ENCODE data around the gene WSB1. TPM values are rescaled to one million over a fixed set of nuclear protein-coding genes. Genes with fewer than 3 reads are reported as not detected.

Gene WSB1
- total and polyA plus RNA-seq, 2 of the 8 experiments (the other 6 are each of a cell fraction or from before 2014, with no cell fraction given) = 113 to 140 TPM

DNA sequence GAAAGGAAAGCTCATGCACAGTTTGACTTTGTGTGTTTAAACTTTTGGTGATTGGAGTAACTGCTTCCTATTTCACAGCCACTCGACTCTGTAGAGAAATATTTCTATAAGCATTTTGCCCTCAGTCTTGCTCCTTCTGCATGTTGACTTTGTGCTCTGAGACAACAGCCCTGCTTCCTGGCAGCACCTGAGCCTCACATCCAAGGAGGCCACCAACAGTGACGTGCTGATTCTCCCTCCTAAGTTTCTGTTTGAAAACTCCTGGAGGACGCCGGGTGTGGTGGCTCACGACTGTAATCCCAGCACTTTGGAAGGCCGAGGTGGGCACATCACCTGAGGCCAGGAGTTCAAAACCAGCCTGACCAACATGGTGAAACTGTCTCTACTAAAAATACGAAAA is 23.9 kb upstream of the WSB1 start:
- Histone ChIP-seq H4K91ac (replicated peaks; ENCODE audit: insufficient read length, low read length) (no peak overlapping the region), H3K4me1 (replicated peaks in 1 of 4; ENCODE audit: control insufficient read depth in 3 of 4, insufficient read depth in 4 of 4, low read length in 3 of 4) (no peaks in the 10 kb centered on the region), H3K23me2 (ENCODE audit: low read depth, low read length) (no peaks in the 10 kb centered on the region), H3K23ac (ENCODE audit: insufficient read length) (no peak overlapping the region), H3K4me2 (ENCODE audit: insufficient read depth in 1 of 2, low read depth in 2 of 2, low read length in 2 of 2) (no peak overlapping the region), H2BK120ac (replicated peaks; ENCODE audit: low read depth, low read length) (no peak overlapping the region), H3K56ac (replicated peaks; ENCODE audit: insufficient read length, low read depth, low read length) (no peak overlapping the region), H2AFZ (ENCODE audit: low read length) (no peak overlapping the region), H3K9me3 (ENCODE audit: insufficient read depth in 2 of 2, low read depth in 1 of 2, low read length in 1 of 2) (no peaks in the 10 kb centered on the region), H4K5ac (ENCODE audit: insufficient read length, low read depth, low read length) (no peak overlapping the region), H3K36me3 (ENCODE audit: control insufficient read depth in 2 of 4, insufficient read depth in 4 of 4, low read length in 3 of 4) (no peaks in the 10 kb centered on the region), H4K8ac (ENCODE audit: extremely low read depth, insufficient read depth, low read length) (no peak overlapping the region), H2BK15ac (ENCODE audit: low read length) (no peak overlapping the region), H3K4me3 (ENCODE audit: extremely low read depth in 1 of 4, insufficient read depth in 2 of 4, low read depth in 3 of 4, low read length in 4 of 4) (no peak overlapping the region), H2BK5ac (ENCODE audit: low read depth, low read length) (no peak overlapping the region), H3K27ac (ENCODE audit: low read depth, low read length) (no peak overlapping the region), H3K79me1 (ENCODE audit: low read depth, low read length) (no peaks in the 10 kb centered on the region), H2AK5ac (ENCODE audit: low read depth, low read length) (no peak overlapping the region), H2BK20ac (ENCODE audit: low read length) (no peak overlapping the region), H3K79me2 (ENCODE audit: control insufficient read depth in 1 of 2, insufficient read depth in 2 of 2, low read length in 2 of 2) (no peaks in the 10 kb centered on the region), H3K9ac (replicated peaks in 1 of 4; ENCODE audit: extremely low read depth in 1 of 4, low read depth in 3 of 4, low read length in 3 of 4) (no peak overlapping the region), H3K18ac (ENCODE audit: extremely low read depth, low read length) (no peak overlapping the region), H3K27me3 (replicated peaks in 1 of 4; ENCODE audit: control insufficient read depth in 3 of 4, extremely low read depth in 1 of 4, insufficient read depth in 3 of 4, low read length in 3 of 4) (no peaks in the 10 kb centered on the region), H2BK12ac (ENCODE audit: low read depth, low read length) (no peak overlapping the region), H3K4ac (replicated peaks; ENCODE audit: insufficient read length, low read depth, low read length) (no peak overlapping the region), H4K20me1 (replicated peaks in 1 of 2; ENCODE audit: control insufficient read depth in 1 of 2, insufficient read depth in 2 of 2, low read length in 2 of 2) (no peaks in the 10 kb centered on the region), H3K14ac (ENCODE audit: insufficient read length) (no peak overlapping the region)
- TF ChIP-seq RNF2 (IDR thresholded peaks at IDR 0.05; ENCODE audit: borderline replicate concordance, low read depth, low read length, missing control alignments, poor library complexity, severe bottlenecking) (no peak), SUZ12 (IDR thresholded peaks at IDR 0.05; ENCODE audit: low read length) (no peak), CTBP2 (IDR thresholded peaks at IDR 0.05; ENCODE audit: borderline replicate concordance, insufficient read depth, insufficient read length, low read length) (no peak), EP300 (IDR thresholded peaks at IDR 0.05; ENCODE audit: borderline replicate concordance in 1 of 2, low read depth in 2 of 2, low read length in 2 of 2) (no peak), TBP (IDR thresholded peaks at IDR 0.05; ENCODE audit: low read depth, low read length) (no peak)
- POLR2A ChIA-PET (ENCODE audit: partially characterized antibody) = interaction anchor here (1.1 to 3.9 kb wide), 2 partner anchors 24 to 29 kb away, joined by 5 to 16 read pairs; partner anchors contain the start of gene WSB1
- no peak for FAIRE-seq
- CTCF ChIA-PET (ENCODE audit: partially characterized antibody) = interaction anchor here (0.7 kb wide), 1 partner anchor 24 kb away, joined by 3 read pairs; no protein-coding TSS in a partner anchor
- 90% methylated on average over 7 of the region's 7 CpGs; no CpG with 5 or more reads in 1 of the 2 experiments for WGBS, 2 experiments (ENCODE audit: extremely low coverage in 1 of 2, insufficient coverage in 1 of 2, insufficient read length in 1 of 2, insufficient replicate concordance in 2 of 2, low coverage in 1 of 2, low lambda C conversion rate in 2 of 2, missing lambda C conversion rate in 1 of 2)
- DNase-seq (ENCODE audit: low read depth in 1 of 2, low spot score in 2 of 2) = no peak

Measured in H1 (cell line).